GM23248 (cell line): Measurements from ENCODE around the gene GXYLT2.

Experiments used
- EZH2 ChIP-seq: fragments of 200-600 bp; sonication (generic); IDR thresholded peaks from 2 replicates; pipeline ENCODE4 v1.6.1; 2018; ENCODE audit warnings: antibody characterized with exemption, mild to moderate bottlenecking; ENCODE audit not compliant: insufficient read depth, poor library complexity, severe bottlenecking
- EZH2phosphoT487 ChIP-seq: fragments of 200-600 bp; sonication (generic); IDR thresholded peaks from 2 replicates; pipeline ENCODE4 v1.6.1; 2018; ENCODE audit warnings: antibody characterized with exemption, moderate library complexity, mild to moderate bottlenecking, low read depth; ENCODE audit not compliant: insufficient read depth

DNA sequence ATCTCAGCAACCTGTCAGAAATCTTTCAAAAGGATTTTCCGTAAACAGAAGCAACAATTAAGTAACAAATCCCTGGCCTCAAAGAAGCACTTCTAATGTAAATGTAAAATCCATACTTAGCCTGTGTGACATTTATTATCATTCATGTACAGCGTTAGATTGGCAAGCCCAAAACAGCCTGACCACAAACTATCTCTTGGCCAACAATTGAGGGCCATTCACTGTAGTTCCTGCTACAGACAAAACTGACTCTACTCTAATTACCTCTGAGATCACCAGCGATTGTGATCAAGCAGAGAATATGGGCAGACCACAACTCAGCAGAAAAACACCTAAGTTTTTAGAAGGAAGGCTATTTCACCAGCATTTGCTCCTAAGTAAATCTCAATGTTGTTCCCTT is 48.8 kb upstream of the GXYLT2 start:
- TF ChIP-seq EZH2: no peak
- no peak for TF ChIP-seq EZH2phosphoT487
